Measurements from ENCODE around the gene VPS37C.

- TF ChIP-seq CTCF (conservative IDR thresholded peaks at IDR 0.05) (no peak), EZH2 (IDR thresholded peaks at IDR 0.05; ENCODE audit: low read depth) (no peak)
Observed at GRCh38 chr11:61131586-61131985, 29.6 kb downstream of the VPS37C start.

All from PC-9 (cell line).